Trophoblast cell (in vitro differentiated cells and primary cell): Measurements from ENCODE around the gene APOBEC3F.
"Not testable (repeated sequence)": the region's sequence is repeated elsewhere in the genome, so short reads cannot be mapped to it uniquely, and the experiment has no call there.

Experiments
- DNase-seq, 2 donors: peaks; one replicate each; pipeline ENCODE4 v3.0.0-alpha.2; 2016
- H2AFZ ChIP-seq: 2 replicates; pipeline ENCODE4 v1.6.1; 2013; ENCODE audit warnings: low read length, moderate library complexity, mild to moderate bottlenecking; ENCODE audit not compliant: insufficient read depth, poor library complexity
- H2AK5ac ChIP-seq: 2 replicates; pipeline ENCODE4 v1.6.1; 2013; ENCODE audit warnings: mild to moderate bottlenecking, low read length
- H2BK120ac ChIP-seq: 2 replicates; pipeline ENCODE4 v1.6.1; 2013; ENCODE audit warnings: low read length, mild to moderate bottlenecking, moderate library complexity; ENCODE audit not compliant: insufficient read depth, poor library complexity
- H2BK12ac ChIP-seq: 2 replicates; pipeline ENCODE4 v1.6.1; 2013; ENCODE audit warnings: mild to moderate bottlenecking, low read length, moderate library complexity
- H2BK5ac ChIP-seq: 2 replicates; pipeline ENCODE4 v1.6.1; 2013; ENCODE audit warnings: low read length, low read depth, moderate library complexity, mild to moderate bottlenecking; ENCODE audit not compliant: poor library complexity
- H3K14ac ChIP-seq: 2 replicates; pipeline ENCODE4 v1.6.1; 2013; ENCODE audit warnings: mild to moderate bottlenecking, low read length
- H3K18ac ChIP-seq: 2 replicates; pipeline ENCODE4 v1.6.1; 2013; ENCODE audit warnings: mild to moderate bottlenecking, low read length
- H3K23ac ChIP-seq: 2 replicates; pipeline ENCODE4 v1.6.1; 2013; ENCODE audit warnings: low read length
- H3K27ac ChIP-seq: 2 replicates; pipeline ENCODE4 v1.5.1; 2013; ENCODE audit warnings: low read depth, mild to moderate bottlenecking, inconsistent platforms, low read length, moderate library complexity
- H3K27me3 ChIP-seq: 2 replicates; pipeline ENCODE4 v1.6.1; 2013; ENCODE audit warnings: inconsistent platforms, mild to moderate bottlenecking, low read length, moderate library complexity; ENCODE audit not compliant: insufficient read depth
- H3K36me3 ChIP-seq, 2 experiments: 1 replicate in 1 of 2; 2 replicates in 1 of 2; pipeline ENCODE4 v1.6.1; 2013; ENCODE audit warnings: low read length in 2 of 2, mild to moderate bottlenecking in 2 of 2, moderate library complexity in 1 of 2; ENCODE audit not compliant: insufficient read depth in 2 of 2, control insufficient read depth in 1 of 2
- H3K4ac ChIP-seq: 2 replicates; pipeline ENCODE4 v1.6.1; 2013; ENCODE audit warnings: low read depth, mild to moderate bottlenecking, low read length, moderate library complexity
- H3K4me1 ChIP-seq, 2 experiments: 1 replicate in 1 of 2; 2 replicates in 1 of 2; pipeline ENCODE4 v1.6.1; 2013; ENCODE audit warnings: low read length in 2 of 2, mild to moderate bottlenecking in 2 of 2, moderate library complexity in 1 of 2; ENCODE audit not compliant: insufficient read depth in 2 of 2, control insufficient read depth in 1 of 2
- H3K4me2 ChIP-seq: 2 replicates; pipeline ENCODE4 v1.6.1; 2013; ENCODE audit warnings: inconsistent platforms, mild to moderate bottlenecking, low read length, moderate library complexity
- H3K4me3 ChIP-seq: 2 replicates; pipeline ENCODE4 v1.5.1; 2013; ENCODE audit warnings: mild to moderate bottlenecking, low read depth, low read length, inconsistent platforms
- H3K79me1 ChIP-seq: one replicate; pipeline ENCODE4 v1.6.1; 2013; ENCODE audit warnings: low read length
- H3K79me2 ChIP-seq: 2 replicates; pipeline ENCODE4 v1.6.1; 2013; ENCODE audit warnings: low read length, mild to moderate bottlenecking; ENCODE audit not compliant: control insufficient read depth, insufficient read depth, poor library complexity
- H3K9ac ChIP-seq: 2 replicates; pipeline ENCODE4 v1.6.1; 2013; ENCODE audit warnings: mild to moderate bottlenecking, low read length
- H3K9me3 ChIP-seq: 2 replicates; pipeline ENCODE4 v1.6.1; 2013; ENCODE audit warnings: low read depth, mild to moderate bottlenecking, control low read depth, inconsistent platforms, low read length; ENCODE audit not compliant: insufficient read depth
- H4K12ac ChIP-seq: 2 replicates; pipeline ENCODE4 v1.6.1; 2013; ENCODE audit warnings: low read depth, mild to moderate bottlenecking, low read length, moderate library complexity
- H4K8ac ChIP-seq: 2 replicates; pipeline ENCODE4 v1.6.1; 2013; ENCODE audit warnings: low read depth, mild to moderate bottlenecking, low read length, moderate library complexity
- H4K91ac ChIP-seq: one replicate; pipeline ENCODE4 v1.6.1; 2013; ENCODE audit warnings: low read depth, mild to moderate bottlenecking, low read length, moderate library complexity
- WGBS: extraction: QIAGEN DNeasy Blood & Tissue Kit; methylation state at CpG from one replicate; pipeline ENCODE4 v1.1.7; 2013; ENCODE audit warnings: missing lambda C conversion rate; ENCODE audit not compliant: insufficient read length, insufficient coverage; ENCODE audit errors: extremely low coverage; 5-methylcytosine and 5-hydroxymethylcytosine counted together

The APOBEC3F gene

GRCh38 chr22:39016592-39016991 lies 24.1 kb upstream of the APOBEC3F start:
- Histone ChIP-seq H4K8ac (no peak overlapping the region), H4K12ac (no peak overlapping the region), H3K4me2 (no peak overlapping the region), H2BK12ac (no peak overlapping the region), H3K23ac (no peak overlapping the region), H2BK120ac (no peak overlapping the region), H3K14ac (no peak overlapping the region), H3K36me3 (no peaks in the 10 kb centered on the region), H3K4me3 (no peak overlapping the region), H4K91ac (no peak overlapping the region), H3K79me2 (no peaks in the 10 kb centered on the region), H3K27ac (no peak overlapping the region), H2BK5ac (no peak overlapping the region), H3K9me3 (no peaks in the 10 kb centered on the region), H2AFZ (no peak overlapping the region), H3K79me1 (peaks cover 10% of the 10 kb centered on the region), H3K4me1 (peaks cover 15 to 20% of the 10 kb centered on the region in 2 experiments), H3K27me3 (no peaks in the 10 kb centered on the region), H3K4ac (no peak overlapping the region), H3K9ac (no peak overlapping the region), H2AK5ac (no peak overlapping the region), H3K18ac (no peak overlapping the region)
- no peak for DNase-seq
- no CpG with 5 or more reads among the region's 13 CpGs for WGBS

GRCh38 chr22:39017596-39018365 lies 22.9 kb upstream of the APOBEC3F start:
- H3K27me3 ChIP-seq, result no peaks in the 10 kb centered on the region
- no peak overlapping the region for H4K12ac ChIP-seq
- no peak overlapping the region for H4K8ac ChIP-seq
- no peak overlapping the region for H3K23ac ChIP-seq
- H3K79me2 ChIP-seq, result no peaks in the 10 kb centered on the region
- H2BK12ac ChIP-seq, result no peak overlapping the region
- no peak overlapping the region for H2AFZ ChIP-seq
- H3K9me3 ChIP-seq, result no peaks in the 10 kb centered on the region
- H3K79me1 ChIP-seq, result peaks cover 10% of the 10 kb centered on the region
- H2BK120ac ChIP-seq, result no peak overlapping the region
- DNase-seq, result no peak
- H3K14ac ChIP-seq, result no peak overlapping the region
- no peak overlapping the region for H3K18ac ChIP-seq
- H2BK5ac ChIP-seq, result no peak overlapping the region
- H2AK5ac ChIP-seq, result no peak overlapping the region
- H4K91ac ChIP-seq, result no peak overlapping the region
- no peak overlapping the region for H3K27ac ChIP-seq
- no peaks in the 10 kb centered on the region for H3K36me3 ChIP-seq
- H3K4me1 ChIP-seq, result peaks cover 16 to 21% of the 10 kb centered on the region in 2 experiments
- no CpG with 5 or more reads among the region's 18 CpGs for WGBS
- H3K4ac ChIP-seq, result no peak overlapping the region
- H3K4me3 ChIP-seq, result no peak overlapping the region
- no peak overlapping the region for H3K4me2 ChIP-seq
- no peak overlapping the region for H3K9ac ChIP-seq

DNA sequence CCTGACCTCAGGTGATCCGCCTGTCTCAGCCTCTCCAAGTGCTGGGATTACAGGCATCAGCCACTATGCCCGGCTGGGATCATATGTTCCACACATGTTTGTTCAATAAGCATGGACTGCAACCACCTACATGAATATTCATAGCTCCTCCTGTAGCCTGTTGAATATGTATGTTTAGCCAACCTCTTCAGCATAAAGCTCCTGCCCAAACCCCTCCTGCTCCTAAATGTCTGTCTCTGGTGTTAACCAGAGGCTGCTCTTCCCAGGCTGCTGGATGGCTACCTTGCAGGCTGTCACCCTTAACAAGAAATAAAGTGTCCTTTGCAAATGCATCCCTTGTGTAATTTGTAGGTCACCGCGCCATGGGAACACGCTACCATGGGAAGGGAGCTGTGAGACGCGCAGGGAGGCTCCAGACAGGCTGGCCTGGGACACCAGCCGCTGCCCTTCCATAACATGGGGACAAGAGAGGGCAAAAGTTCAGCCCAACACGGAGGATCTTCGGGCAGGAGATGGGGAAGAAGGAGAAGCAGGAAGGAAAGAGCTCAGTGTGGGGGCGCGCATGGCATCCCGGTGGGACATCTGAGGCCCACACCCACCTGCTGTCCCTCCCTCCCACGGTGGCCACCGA lies 20.5 kb upstream of the APOBEC3F start:
- H3K23ac ChIP-seq, H2BK5ac ChIP-seq: not testable (repeated sequence)
- WGBS, result no CpG with 5 or more reads among the region's 15 CpGs

GRCh38 chr22:39021552-39022250 lies 19.0 kb upstream of the APOBEC3F start:
- Histone ChIP-seq H3K18ac (peak overlapping the region; percentile 33), H2BK5ac (no peak overlapping the region), H3K27me3 (no peaks in the 10 kb centered on the region), H4K8ac (peak overlapping the region; percentile 84), H3K9ac (no peak overlapping the region), H2BK12ac (peak overlapping the region; percentile 55), H3K23ac (no peak overlapping the region), H3K4ac (peak overlapping the region; percentile 33), H2BK120ac (peak overlapping the region; percentile 31), H3K9me3 (no peaks in the 10 kb centered on the region), H3K79me2 (no peaks in the 10 kb centered on the region), H3K4me2 (no peak overlapping the region), H3K79me1 (peaks cover 5% of the 10 kb centered on the region), H4K12ac (no peak overlapping the region), H4K91ac (peak overlapping the region; percentile 54), H3K14ac (no peak overlapping the region), H3K4me3 (no peak overlapping the region), H3K36me3 (no peaks in the 10 kb centered on the region), H2AK5ac (peak overlapping the region; percentile 7), H2AFZ (no peak overlapping the region), H3K27ac (no peak overlapping the region), H3K4me1 (peaks cover 9 to 11% of the 10 kb centered on the region in 2 experiments)
- WGBS, result no CpG with 5 or more reads among the region's 9 CpGs
- peak in 1 of 2 donors; percentile 27 for DNase-seq

More for the DNA sequence above, 20.5 kb upstream of the APOBEC3F start:
- not testable (repeated sequence) for H3K36me3 ChIP-seq, H4K12ac ChIP-seq, H3K4me3 ChIP-seq, H2AK5ac ChIP-seq, H3K27me3 ChIP-seq, H3K14ac ChIP-seq, H3K79me2 ChIP-seq, H3K27ac ChIP-seq, H3K4ac ChIP-seq, DNase-seq, H2BK120ac ChIP-seq, H3K79me1 ChIP-seq, H4K91ac ChIP-seq, H3K9me3 ChIP-seq, H2BK12ac ChIP-seq, H3K18ac ChIP-seq, H3K9ac ChIP-seq
- Histone ChIP-seq H2AFZ (peak overlapping the region; percentile 9), H4K8ac (peak overlapping the region; percentile 51), H3K4me1 (peaks cover 9 to 11% of the 10 kb centered on the region in 2 experiments), H3K4me2 (peak overlapping the region; percentile 46)
